ENCODE measurements around the gene SLC39A1. TPM values are rescaled to one million over a fixed set of nuclear protein-coding genes. Genes with fewer than 3 reads are reported as not detected.

Gene SLC39A1
- total and polyA plus RNA-seq, 2 experiments from 2014 or later, result 87.3 to 220 TPM

GRCh38 chr1:153978274-153978909, 15.1 kb upstream of the SLC39A1 start (continued):
- TF ChIP-seq, protein P1, sequence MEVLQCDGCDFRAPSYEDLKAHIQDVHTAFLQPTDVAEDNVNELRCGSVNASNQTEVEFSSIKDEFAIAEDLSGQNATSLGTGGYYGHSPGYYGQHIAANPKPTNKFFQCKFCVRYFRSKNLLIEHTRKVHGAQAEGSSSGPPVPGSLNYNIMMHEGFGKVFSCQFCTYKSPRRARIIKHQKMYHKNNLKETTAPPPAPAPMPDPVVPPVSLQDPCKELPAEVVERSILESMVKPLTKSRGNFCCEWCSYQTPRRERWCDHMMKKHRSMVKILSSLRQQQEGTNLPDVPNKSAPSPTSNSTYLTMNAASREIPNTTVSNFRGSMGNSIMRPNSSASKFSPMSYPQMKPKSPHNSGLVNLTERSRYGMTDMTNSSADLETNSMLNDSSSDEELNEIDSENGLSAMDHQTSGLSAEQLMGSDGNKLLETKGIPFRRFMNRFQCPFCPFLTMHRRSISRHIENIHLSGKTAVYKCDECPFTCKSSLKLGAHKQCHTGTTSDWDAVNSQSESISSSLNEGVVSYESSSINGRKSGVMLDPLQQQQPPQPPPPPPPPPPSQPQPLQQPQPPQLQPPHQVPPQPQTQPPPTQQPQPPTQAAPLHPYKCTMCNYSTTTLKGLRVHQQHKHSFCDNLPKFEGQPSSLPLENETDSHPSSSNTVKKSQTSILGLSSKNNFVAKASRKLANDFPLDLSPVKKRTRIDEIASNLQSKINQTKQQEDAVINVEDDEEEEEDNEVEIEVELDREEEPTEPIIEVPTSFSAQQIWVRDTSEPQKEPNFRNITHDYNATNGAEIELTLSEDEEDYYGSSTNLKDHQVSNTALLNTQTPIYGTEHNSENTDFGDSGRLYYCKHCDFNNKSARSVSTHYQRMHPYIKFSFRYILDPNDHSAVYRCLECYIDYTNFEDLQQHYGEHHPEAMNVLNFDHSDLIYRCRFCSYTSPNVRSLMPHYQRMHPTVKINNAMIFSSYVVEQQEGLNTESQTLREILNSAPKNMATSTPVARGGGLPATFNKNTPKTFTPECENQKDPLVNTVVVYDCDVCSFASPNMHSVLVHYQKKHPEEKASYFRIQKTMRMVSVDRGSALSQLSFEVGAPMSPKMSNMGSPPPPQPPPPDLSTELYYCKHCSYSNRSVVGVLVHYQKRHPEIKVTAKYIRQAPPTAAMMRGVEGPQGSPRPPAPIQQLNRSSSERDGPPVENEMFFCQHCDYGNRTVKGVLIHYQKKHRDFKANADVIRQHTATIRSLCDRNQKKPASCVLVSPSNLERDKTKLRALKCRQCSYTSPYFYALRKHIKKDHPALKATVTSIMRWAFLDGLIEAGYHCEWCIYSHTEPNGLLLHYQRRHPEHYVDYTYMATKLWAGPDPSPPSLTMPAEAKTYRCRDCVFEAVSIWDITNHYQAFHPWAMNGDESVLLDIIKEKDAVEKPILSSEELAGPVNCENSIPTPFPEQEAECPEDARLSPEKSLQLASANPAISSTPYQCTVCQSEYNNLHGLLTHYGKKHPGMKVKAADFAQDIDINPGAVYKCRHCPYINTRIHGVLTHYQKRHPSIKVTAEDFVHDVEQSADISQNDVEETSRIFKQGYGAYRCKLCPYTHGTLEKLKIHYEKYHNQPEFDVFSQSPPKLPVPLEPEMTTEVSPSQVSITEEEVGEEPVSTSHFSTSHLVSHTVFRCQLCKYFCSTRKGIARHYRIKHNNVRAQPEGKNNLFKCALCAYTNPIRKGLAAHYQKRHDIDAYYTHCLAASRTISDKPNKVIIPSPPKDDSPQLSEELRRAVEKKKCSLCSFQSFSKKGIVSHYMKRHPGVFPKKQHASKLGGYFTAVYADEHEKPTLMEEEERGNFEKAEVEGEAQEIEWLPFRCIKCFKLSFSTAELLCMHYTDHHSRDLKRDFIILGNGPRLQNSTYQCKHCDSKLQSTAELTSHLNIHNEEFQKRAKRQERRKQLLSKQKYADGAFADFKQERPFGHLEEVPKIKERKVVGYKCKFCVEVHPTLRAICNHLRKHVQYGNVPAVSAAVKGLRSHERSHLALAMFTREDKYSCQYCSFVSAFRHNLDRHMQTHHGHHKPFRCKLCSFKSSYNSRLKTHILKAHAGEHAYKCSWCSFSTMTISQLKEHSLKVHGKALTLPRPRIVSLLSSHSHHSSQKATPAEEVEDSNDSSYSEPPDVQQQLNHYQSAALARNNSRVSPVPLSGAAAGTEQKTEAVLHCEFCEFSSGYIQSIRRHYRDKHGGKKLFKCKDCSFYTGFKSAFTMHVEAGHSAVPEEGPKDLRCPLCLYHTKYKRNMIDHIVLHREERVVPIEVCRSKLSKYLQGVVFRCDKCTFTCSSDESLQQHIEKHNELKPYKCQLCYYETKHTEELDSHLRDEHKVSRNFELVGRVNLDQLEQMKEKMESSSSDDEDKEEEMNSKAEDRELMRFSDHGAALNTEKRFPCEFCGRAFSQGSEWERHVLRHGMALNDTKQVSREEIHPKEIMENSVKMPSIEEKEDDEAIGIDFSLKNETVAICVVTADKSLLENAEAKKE (CRISPR knock-in tag; IDR thresholded peaks at IDR 0.05), result no peak
- no peak for TF ChIP-seq ZNF114 (CRISPR knock-in tag; IDR thresholded peaks at IDR 0.05)

- H3K27ac ChIP-seq (ENCODE audit: low read depth), result peak within 1 kb of the TSS; percentile 85
- ATAC-seq (peak; percentile 90), DNase-seq (ENCODE audit: low spot score) (peak; percentile 96)
- no peaks in the 10 kb centered on the region for H3K9me2 ChIP-seq (ENCODE audit: insufficient read depth)
- H3K9me3 Mint-ChIP-seq, result no peaks in the 10 kb centered on the region
- no peaks in the 10 kb centered on the region; the same call in 1 of the 2 replicates for H4K20me1 ChIP-seq (replicated peaks; ENCODE audit: insufficient read depth)
- H3K27me3 ChIP-seq (ENCODE audit: insufficient read depth), result no peaks in the 10 kb centered on the region
- peak within 1 kb of the TSS; percentile 97 for H3K4me3 Mint-ChIP-seq
- no peaks in the 10 kb centered on the region for H3K4me1 ChIP-seq (ENCODE audit: insufficient read depth)
- H3K27ac Mint-ChIP-seq, result peak within 1 kb of the TSS; percentile 97
- H3K4me3 ChIP-seq, result peak within 1 kb of the TSS; percentile 99
- peaks cover 36% of the 10 kb centered on the region for H3F3A ChIP-seq (replicated peaks; ENCODE audit: low read depth)
- peaks cover 25% of the 10 kb centered on the region; the same call in 1 of the 2 replicates for H3K36me3 ChIP-seq (ENCODE audit: insufficient read depth)
- H2AFZ ChIP-seq, result peak within 1 kb of the TSS; percentile 88
- H3K4me2 ChIP-seq, result peak within 1 kb of the TSS; percentile 91
- peaks cover 10% of the 10 kb centered on the region for H3K27me3 Mint-ChIP-seq (ENCODE audit: insufficient read depth, low read depth, poor library complexity)
- H3K79me2 ChIP-seq (replicated peaks; ENCODE audit: insufficient read depth), result peaks cover 18% of the 10 kb centered on the region
- peaks cover 74% of the 10 kb centered on the region for H3K36me3 Mint-ChIP-seq (ENCODE audit: low read depth)
- peaks cover 20% of the 10 kb centered on the region for H3K4me1 Mint-ChIP-seq
- TF ChIP-seq JUNB (IDR thresholded peaks at IDR 0.05; ENCODE audit: unreplicated experiment), result peak; percentile 63
- 0 out of 2 replicates have a peak, but pooled peaks have one; percentile 39 for TF ChIP-seq CREB1 (CRISPR knock-in tag; IDR thresholded peaks at IDR 0.05; ENCODE audit: low read depth)
- TF ChIP-seq STAT1 (IDR thresholded peaks at IDR 0.05; ENCODE audit: unreplicated experiment), result peak; percentile 18
- no peak for TF ChIP-seq ZNF331 (CRISPR knock-in tag; IDR thresholded peaks at IDR 0.05; ENCODE audit: low read depth)
- TF ChIP-seq, protein P2, sequence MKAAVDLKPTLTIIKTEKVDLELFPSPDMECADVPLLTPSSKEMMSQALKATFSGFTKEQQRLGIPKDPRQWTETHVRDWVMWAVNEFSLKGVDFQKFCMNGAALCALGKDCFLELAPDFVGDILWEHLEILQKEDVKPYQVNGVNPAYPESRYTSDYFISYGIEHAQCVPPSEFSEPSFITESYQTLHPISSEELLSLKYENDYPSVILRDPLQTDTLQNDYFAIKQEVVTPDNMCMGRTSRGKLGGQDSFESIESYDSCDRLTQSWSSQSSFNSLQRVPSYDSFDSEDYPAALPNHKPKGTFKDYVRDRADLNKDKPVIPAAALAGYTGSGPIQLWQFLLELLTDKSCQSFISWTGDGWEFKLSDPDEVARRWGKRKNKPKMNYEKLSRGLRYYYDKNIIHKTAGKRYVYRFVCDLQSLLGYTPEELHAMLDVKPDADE (IDR thresholded peaks at IDR 0.05), result peak; percentile 90
Observed at GRCh38 chr1:153977250-153978240, 14.2 kb upstream of the SLC39A1 start, which contains the start of gene JTB. TSS of gene JTB (minus strand) at chr1:153977674. CDS start at chr1:153977252, 422 bp downstream.
